ENCODE data around the gene KRT85. TPM values are rescaled to one million over a fixed set of nuclear protein-coding genes. Genes with fewer than 3 reads are reported as not detected.

The KRT85 gene
- total and polyA plus RNA-seq, 2 of the 4 experiments (the other 2 are of a cell fraction): not detected

- H3K18ac ChIP-seq (ENCODE audit: low read depth, low read length): no peak overlapping the region
- H4K91ac ChIP-seq (ENCODE audit: insufficient read depth, low read depth, low read length): no peak overlapping the region
- H3K4me2 ChIP-seq (ENCODE audit: low read depth, low read length): no peak overlapping the region
- WGBS, 2 experiments (ENCODE audit: extremely low coverage in 2 of 2, insufficient read length in 1 of 2): no CpG with 5 or more reads among the region's 7 CpGs
- intact Hi-C loops (cut with micrococcal nuclease): loop anchor here (5.0 kb wide), 1 partner anchor 480 kb away; no protein-coding TSS in a partner anchor
- ATAC-seq (ENCODE audit: low read depth) (no peak), DNase-seq (no peak)
- H3K9me3 ChIP-seq (ENCODE audit: control insufficient read depth, insufficient read depth, low read length): no peaks in the 10 kb centered on the region
- in situ Hi-C loops (cut with MboI; ENCODE audit: low sequenced_read_pairs): no loop called here
- no TSS peak for BruUV-seq (replicated peaks)
- dilution Hi-C loops (cut with HindIII; ENCODE audit: low sequenced_read_pairs, unreplicated experiment): no loop called here
- no peak overlapping the region for H2AK9ac ChIP-seq (replicated peaks; ENCODE audit: low read depth, low read length, poor library complexity)
- H3K27me3 ChIP-seq (ENCODE audit: control insufficient read depth, insufficient read depth, low read length): peaks cover 49% of the 10 kb centered on the region
- H2AFZ ChIP-seq (replicated peaks; ENCODE audit: low read length, poor library complexity): no peak overlapping the region
- H2BK5ac ChIP-seq (ENCODE audit: low read depth, low read length, poor library complexity, severe bottlenecking): no peak overlapping the region
- no peaks in the 10 kb centered on the region for H3K9me1 ChIP-seq (ENCODE audit: insufficient read depth, low read length)
- no peak overlapping the region for H3K4me3 ChIP-seq (ENCODE audit: insufficient read depth, low read depth, low read length)
- no peak overlapping the region for H3K56ac ChIP-seq (ENCODE audit: extremely low read depth, insufficient read depth, low read length)
- no peak overlapping the region for H2BK120ac ChIP-seq (ENCODE audit: low read depth, low read length)
- no peak overlapping the region for H2AK5ac ChIP-seq (ENCODE audit: low read depth, low read length)
- no peak overlapping the region for H3K14ac ChIP-seq (replicated peaks; ENCODE audit: low read depth, low read length)
- H2BK15ac ChIP-seq (ENCODE audit: low read depth, low read length): no peak overlapping the region
- ChIA-PET CTCF (interaction anchor here (1.0 kb wide), 1 partner anchor 489 kb away, joined by 3 read pairs; no protein-coding TSS in a partner anchor), POLR2A (ENCODE audit: unreplicated experiment) (no interaction called here)
- no peaks in the 10 kb centered on the region for H3K79me1 ChIP-seq (ENCODE audit: low read depth in 1 of 2, low read length in 2 of 2)
- no peak overlapping the region for H4K5ac ChIP-seq (ENCODE audit: low read depth, low read length)
- no peak overlapping the region for H3K27ac ChIP-seq (ENCODE audit: insufficient read depth, low read length)
- no peaks in the 10 kb centered on the region for H3K4me1 ChIP-seq (ENCODE audit: control insufficient read depth, insufficient read depth, low read length)
- no peaks in the 10 kb centered on the region for H3K36me3 ChIP-seq (ENCODE audit: control insufficient read depth, insufficient read depth, low read length)
- H3K4ac ChIP-seq (ENCODE audit: low read depth, low read length): no peak overlapping the region
- no peak overlapping the region for H2BK20ac ChIP-seq (ENCODE audit: low read depth, low read length)
- no peak overlapping the region for H3K9ac ChIP-seq (ENCODE audit: low read depth, low read length)
- no peak overlapping the region for H4K8ac ChIP-seq (ENCODE audit: low read depth in 2 of 2, low read length in 2 of 2)
- TF ChIP-seq ELK1 (IDR thresholded peaks at IDR 0.05; ENCODE audit: borderline replicate concordance, low read depth, low read length) (no peak), RAD21 (IDR thresholded peaks at IDR 0.05; ENCODE audit: low read length) (no peak), RFX5 (IDR thresholded peaks at IDR 0.05; ENCODE audit: low read depth, low read length) (no peak), POLR2A (IDR thresholded peaks at IDR 0.05; ENCODE audit: low read depth, low read length) (no peak), RCOR1 (IDR thresholded peaks at IDR 0.05; ENCODE audit: insufficient replicate concordance, low read length) (no peak), SMC3 (IDR thresholded peaks at IDR 0.05; ENCODE audit: low read depth, low read length) (no peak), USF2 (IDR thresholded peaks at IDR 0.05; ENCODE audit: low read depth, low read length) (no peak), CHD1 (IDR thresholded peaks at IDR 0.05; ENCODE audit: low read depth, low read length) (no peak), MAZ (IDR thresholded peaks at IDR 0.05; ENCODE audit: borderline replicate concordance, low read depth, low read length) (no peak), CEBPB (IDR thresholded peaks at IDR 0.05; ENCODE audit: low read depth, low read length) (no peak), MXI1 (IDR thresholded peaks at IDR 0.05; ENCODE audit: borderline replicate concordance, low read depth, low read length) (no peak), BHLHE40 (IDR thresholded peaks at IDR 0.05; ENCODE audit: low read depth, low read length) (no peak), MAFK (IDR thresholded peaks at IDR 0.05; ENCODE audit: low read depth, low read length) (no peak), NFE2L2 (IDR thresholded peaks at IDR 0.05; ENCODE audit: low read depth, low read length) (no peak), CTCF (conservative IDR thresholded peaks at IDR 0.05; ENCODE audit: low read depth, low read length) (no peak), FOS (IDR thresholded peaks at IDR 0.05; ENCODE audit: low read depth, low read length) (no peak)
- no peaks in the 10 kb centered on the region for H4K20me1 ChIP-seq (ENCODE audit: insufficient read depth, low read length)
- H3K23ac ChIP-seq (ENCODE audit: low read depth, low read length): no peak overlapping the region
Observed at GRCh38 chr12:52392465-52393007, 25.3 kb upstream of the KRT85 start.
